ENCODE results near the gene CFAP97. TPM values are rescaled to one million over a fixed set of nuclear protein-coding genes. Genes with fewer than 3 reads are reported as not detected.
A peak's percentile ranks its signal among the peaks of the same experiment; 100 is the strongest.
"Not testable (repeated sequence)": the region's sequence is repeated elsewhere in the genome, so short reads cannot be mapped to it uniquely, and the experiment has no call there.

CFAP97 gene
- total RNA-seq, result 33.7 TPM

DNA sequence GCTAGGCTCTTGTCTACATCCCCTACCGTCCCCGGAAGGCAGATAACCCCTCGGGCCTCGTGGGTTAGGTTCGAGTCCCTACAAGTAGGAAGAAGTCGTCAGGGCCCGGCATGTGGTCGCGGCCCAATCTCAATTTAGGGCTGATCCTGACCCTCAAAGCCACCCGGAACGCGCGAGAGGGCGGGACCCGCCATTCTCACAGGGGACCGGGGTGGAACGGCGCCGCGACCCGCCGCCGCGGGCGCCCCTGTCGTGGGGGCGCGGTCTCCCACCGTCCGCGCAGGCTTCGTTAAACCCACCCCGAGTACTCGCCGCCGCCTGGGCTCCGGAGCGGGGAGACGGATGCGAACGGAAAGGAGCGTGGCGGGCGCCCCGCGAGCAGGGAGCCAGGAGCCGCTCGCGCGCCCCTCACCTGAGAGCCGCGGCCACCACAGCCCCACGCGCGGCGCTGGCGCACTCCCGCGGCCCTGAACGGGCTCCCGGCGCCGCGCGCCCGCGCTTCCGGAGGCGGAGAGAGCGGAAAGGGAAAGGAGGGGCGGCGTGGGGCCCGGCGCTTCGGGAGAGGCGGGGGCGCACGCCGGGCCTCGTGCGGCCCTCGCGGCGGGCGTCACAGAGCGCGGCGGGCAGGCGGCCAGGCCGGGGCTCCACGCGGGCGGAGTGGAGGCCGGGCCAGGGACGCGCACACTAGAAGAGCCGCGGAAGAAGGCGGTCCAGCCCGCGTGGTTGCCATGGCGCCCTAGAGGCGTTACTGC lies at the start of gene CFAP97:
Gene CFAP97 (minus strand): TSS at position 515 of the 752 bp plus-strand sequence. CDS start 12,804 bp downstream, outside the sequence.
- peak; percentile 95 for DNase-seq

DNA sequence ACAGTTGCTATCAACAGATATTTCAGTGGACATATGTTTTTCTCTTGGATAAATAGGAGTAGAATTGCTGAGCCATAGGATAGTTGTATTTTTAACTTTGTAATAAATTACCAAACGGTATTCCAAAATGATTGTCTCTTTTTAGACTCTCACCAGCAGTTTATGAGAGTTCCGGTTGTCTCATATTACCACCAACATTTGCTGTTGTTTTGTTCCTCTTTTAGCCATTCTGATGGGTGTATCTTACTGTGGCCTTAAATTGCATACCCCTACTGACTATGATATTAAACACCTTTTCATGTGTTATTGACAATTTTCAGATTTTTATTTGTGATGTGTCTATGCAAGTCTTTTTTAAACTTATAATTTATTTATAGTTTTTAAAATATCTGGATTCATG lies 45.3 kb upstream of the CFAP97 start:
- no peak for DNase-seq

DNA sequence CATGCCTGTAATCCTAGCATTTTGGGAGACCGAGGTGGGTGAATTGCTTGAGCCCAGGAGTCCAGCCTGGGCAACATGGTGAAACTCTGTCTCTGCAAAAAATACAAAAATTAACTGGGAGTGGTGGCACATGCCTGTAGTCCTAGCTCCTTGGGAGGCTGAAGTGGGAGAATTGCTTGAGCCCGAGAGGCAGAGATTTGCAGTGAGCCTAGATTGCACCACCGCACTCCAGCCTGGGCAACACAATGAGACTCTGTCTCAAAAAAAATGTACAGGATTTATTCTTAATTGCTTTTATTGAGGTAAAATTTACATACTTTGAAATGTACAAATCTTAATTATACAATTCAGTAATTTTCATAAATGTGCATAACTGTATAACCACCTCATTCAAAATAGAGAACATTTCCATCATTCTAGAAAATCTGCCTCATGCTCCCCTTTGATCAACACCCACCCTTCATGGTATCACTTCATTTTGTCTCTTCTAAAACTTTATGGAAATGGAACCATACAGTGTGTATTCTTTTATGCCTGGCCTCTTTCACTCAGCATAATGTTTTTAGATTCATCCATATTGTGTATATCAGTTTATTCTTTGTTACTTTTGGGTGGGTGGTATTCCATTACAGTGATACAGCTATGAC lies 44.7 kb upstream of the CFAP97 start:
- DNase-seq, result no peak

DNA sequence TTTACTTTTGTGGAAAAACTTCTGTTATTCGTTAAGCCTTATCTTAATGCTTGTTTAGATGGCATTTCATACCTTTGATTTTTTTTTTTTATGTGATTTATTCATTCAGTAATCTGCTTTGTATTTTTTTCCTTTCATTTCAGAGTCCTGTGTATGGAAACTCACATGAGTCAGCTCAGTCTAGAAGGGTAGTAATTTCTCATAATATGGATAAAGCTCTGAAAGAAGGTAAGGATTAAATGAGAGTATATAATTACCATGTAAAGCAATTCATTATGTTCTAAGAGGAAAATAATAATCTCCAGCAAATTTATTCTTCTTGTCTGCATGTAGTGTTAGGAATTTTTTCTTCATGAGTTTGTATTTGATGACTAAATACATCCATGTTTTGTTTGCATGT lies 43.4 kb upstream of the CFAP97 start:
- no peak for DNase-seq

DNA sequence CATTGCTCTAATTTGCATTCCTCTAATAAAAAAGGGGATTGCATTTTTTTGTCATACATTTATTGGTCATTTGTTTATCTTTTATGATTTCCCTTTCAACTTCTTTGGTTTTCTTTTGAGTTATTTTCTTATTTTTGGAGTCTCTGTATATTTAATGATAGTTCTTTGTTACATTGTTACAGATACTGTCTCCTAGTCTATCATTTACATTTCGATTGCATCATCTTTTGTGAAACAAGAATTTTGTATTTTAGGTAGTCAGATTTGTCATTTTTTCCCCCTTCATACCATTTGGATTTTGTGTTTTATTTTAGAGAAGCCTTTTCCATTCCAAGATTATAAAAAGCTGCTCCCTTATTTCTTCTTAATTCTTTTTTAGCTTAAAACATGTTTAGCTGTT lies 42.7 kb upstream of the CFAP97 start:
- DNase-seq, result no peak

DNA sequence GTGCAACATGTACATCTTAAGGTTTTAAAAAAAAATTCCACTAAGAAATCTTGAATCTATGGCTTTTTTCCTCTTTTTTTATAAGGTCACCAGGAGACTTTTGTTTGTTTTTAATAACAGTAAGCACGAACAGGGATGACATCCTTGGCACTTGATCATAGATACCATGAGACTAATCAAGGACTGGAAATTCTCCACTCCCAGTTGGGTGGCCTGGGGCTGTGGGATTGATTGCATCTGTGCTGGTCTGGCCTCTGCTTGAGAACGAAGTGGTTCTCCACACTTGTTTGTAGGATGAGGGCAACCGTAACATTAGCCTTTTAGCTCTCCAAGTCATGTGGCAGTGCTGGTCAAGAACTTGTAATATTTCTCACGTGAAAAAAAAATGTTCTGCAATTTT lies 41.0 kb upstream of the CFAP97 start:
- DNase-seq, result peak; percentile 20

DNA sequence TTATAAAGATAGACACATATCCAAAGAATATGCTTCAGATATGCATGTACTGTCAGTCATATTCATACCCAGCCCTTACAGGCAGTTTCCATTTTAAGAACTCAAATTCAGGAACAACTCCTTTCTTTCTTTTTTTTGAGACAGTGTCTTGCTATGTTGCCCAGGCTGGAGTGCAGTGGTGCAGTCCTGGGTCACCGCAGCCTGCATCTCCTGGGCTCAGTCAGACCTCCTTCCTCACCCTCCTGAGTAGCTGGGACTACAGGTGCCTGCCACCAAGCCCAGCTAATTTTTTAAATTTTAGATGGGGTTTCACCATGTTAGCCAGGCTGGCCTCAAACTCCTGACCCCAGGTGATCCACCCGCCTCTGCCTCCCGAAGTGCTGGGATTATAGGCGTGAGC lies 40.1 kb upstream of the CFAP97 start:
- no peak for DNase-seq

DNA sequence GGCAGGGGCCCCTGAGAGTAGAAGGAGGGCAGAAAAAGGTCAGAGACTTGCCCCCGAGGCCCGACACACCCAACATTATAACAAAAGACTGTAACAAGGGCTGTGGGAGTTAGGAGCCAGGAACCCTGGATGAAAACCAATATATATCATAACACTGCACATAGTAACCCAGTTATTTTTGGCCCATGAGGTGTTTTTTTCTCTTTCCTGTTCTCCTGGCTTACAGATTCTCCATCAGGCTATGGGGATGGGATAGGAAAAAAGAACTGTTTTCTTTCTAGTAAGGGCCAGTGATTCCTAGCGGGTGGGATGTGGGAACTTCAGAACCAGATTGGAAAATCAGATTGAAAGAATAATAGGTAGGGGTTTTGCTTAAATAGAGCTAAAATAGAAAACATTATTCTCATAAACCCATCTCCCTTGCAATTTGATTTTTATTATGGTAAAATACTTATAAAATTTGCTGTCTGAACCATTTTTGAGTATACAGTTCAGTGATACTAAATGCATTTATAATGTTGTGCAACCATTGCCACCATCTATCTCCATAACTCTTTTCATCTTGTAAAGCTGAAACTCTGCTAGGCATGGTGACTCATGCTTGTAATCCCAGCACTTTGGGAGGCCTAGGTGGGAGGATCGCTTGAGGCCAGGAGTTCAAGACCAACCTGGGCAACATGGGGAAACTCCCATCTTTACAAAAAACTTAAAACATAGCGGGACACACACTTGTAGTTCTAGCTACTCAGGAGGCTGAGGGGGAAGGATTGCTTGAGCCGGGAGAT lies 39.1 kb upstream of the CFAP97 start:
- no peak for DNase-seq

DNA sequence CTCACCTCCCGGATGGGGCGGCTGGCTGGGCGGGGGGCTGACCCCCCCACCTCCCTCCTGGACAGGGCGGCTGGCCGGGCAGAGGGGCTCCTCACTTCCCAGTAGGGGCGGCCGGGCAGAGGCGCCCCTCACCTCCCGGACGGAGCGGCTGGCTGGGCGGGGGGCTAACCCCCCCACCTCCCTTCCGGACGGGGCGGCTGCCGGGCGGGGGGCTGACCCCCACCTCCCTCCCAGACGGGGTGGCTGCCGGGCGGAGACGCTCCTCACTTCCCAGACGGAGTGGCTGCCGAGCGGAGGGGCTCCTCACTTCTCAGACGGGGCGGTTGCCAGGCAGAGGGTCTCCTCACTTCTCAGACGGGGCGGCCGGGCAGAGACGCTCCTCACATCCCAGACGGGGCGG lies 36.7 kb upstream of the CFAP97 start:
- DNase-seq, result not testable (repeated sequence)

DNA sequence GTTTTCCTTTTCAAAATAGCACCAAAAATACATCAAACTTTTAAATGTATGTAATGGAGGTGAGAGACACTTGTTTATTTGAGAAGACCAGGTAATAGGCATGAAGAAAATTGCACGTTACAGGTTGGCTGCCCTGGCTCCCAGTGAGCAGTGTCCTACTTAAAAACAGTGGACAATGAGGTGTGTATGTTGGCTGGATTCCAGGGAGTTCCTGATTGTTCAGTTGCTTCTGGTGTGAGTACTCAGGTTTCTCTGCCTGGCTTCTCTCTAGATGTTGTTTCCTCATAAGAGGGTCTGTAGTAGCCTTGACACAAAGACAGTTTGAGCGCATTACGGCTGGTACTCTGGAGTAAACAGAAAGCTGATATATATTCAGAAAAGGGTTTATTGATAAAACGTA lies 35.0 kb upstream of the CFAP97 start:
- DNase-seq, result no peak

DNA sequence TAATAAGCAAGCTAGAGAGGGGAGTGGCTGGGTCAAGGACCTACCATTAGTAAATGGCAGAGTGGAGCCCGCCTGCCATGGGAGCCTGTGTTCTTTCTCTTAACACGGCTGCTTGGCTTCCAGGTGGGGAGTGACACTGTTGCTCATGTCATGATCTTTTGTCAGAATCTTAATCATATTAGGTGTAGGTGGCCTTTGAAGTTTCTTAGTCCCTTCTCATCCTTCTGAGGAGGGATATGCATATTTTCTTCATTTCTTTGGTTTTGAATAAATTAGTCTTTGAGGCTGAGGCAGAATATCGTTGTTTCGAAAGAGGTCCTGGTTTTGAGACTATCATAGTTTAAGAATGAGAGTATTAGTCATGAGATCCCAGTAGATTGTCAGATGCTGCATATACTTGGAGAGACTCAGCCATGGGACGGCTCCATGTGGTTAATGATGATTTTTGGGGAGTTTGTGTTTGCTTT lies 34.4 kb upstream of the CFAP97 start:
- DNase-seq, result no peak

DNA sequence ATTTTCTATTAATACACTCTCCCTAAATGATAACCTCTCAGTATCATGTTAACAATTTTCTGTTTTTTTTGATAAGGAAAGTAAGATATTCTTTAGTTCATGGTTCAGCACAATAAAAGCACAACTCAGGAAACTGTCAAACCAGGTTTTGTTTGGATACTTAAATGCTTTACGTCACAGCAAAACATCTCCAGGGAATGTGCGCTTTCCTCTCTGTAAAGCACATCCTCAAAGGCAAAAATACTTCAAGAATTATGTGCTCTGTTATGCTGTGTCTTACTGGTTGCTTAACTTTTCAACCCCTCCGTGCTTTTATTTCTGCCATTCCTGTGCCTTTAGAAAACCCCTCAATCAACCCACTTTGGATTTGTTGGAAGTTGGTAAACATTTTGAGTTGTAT lies 33.4 kb upstream of the CFAP97 start:
- DNase-seq, result peak; percentile 21

DNA sequence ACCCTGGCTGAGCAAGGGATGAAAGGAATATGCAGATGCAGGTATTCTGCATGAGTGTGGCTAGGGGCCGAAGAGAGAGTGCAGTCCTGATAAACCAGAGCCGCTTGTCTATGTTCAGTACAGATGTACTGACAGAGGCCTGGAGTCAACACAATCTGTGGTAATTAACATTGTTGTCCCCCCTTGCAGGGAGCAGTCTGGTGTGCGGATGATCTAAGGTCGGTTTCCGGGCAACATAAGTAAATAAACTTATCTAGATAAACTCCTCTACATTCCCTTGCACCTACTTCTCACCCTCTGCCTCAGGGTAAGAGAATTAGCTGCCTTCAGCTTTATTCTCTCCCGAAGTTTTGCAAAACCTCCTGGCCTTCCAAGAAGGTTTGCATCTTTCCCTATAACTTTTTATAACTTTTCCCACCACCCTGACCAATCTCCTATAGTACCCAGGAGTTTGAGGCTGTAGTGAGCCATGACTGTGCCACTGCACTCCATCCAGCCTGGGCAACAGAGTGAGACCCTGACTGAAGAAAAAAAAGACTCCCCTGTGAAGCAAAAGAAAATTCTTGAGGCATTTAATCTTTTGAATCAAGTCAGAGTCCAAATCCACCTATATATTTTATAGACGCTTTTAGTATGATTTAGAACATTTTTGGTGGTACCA lies 32.2 kb upstream of the CFAP97 start:
- DNase-seq, result no peak

DNA sequence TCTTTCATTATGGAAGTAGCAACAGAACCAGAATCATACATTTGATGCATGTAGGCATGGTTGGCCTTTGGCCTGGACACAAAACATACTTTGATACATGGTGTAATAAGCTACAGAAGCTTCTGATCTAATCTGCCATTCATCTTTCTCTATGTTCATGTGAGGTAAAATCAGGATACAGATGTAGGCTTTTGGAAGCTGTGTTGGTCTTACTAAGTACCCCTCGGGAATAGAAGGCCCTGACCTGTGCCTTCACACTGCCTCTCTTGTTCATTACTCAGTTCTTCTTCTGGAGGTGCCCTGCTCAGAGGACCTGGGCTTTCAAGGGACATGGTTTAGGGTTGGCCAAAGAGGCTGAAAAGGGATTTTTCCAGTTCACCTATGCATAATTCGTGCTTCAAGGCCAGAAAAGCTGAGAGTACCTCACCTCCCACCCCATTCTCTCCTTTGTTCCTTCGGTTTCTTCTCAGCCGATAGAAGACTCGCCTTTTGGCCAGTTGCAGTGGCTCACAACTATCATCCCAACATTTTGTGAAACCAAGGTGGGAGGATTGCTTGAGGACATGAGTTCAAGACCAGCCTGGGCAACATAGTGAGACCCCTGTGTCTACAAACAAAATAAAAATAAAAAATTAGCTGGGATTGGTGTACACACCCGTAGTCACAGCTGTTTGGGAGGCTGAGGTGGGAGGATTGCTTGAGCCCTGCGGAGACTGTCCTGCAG lies 31.5 kb upstream of the CFAP97 start:
- no peak for DNase-seq

DNA sequence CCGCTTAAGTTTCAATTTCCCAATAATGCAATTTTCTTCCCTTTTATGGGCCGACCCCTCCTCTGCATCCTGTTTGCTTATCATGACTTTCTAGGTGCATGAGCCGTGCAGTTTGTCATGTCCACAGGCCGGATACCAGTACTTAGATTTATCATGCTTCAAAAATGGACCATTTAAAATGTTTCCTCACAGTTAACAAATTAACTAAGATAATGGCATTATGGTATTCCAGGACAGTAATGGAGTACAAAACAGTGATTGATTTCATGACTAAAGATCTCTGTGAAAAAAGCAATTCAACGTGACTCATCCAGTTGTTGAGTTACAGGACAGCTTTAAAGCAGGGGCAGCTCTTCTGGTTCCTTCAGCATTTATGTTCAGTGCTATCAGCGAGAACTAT lies 28.6 kb upstream of the CFAP97 start:
- DNase-seq, result no peak

DNA sequence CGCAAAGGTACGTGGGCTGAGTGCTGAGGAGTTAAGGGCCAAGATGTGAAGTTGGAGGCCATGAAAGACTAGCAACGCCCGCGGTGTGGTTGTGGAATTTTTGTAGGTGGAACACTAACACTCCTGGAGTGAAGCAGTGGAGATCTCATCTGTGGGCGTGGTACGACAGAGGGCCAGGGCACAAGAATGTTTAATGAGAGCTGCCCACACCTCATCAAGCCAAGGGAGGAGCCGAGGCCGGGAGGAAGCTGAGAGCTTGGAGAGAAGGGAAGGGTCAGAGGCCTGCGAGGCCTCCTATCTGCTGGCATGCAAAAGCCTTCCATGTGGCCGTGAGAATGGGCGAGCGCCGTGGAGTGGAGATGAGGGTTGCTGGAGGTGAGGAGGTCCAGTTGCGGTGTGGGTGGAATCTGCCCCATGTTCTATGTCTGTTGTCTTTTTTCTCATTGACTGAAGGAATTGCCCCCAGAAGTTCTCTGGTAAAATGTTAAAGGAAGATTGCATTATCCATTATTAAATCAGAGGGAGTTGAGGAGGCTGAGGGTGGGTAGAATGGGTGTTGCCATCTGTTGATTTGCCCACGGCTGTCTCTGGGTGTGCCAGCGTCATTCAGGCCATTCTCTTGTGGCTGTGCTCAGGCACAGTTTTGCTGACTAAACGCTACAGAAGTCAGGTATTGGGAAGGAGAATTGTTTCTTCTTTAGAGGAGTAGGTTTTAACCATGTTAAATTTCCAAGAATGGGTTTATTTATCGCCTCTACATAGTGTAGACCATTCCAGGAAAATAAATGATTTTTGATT lies 25.4 kb upstream of the CFAP97 start:
- DNase-seq, result no peak

DNA sequence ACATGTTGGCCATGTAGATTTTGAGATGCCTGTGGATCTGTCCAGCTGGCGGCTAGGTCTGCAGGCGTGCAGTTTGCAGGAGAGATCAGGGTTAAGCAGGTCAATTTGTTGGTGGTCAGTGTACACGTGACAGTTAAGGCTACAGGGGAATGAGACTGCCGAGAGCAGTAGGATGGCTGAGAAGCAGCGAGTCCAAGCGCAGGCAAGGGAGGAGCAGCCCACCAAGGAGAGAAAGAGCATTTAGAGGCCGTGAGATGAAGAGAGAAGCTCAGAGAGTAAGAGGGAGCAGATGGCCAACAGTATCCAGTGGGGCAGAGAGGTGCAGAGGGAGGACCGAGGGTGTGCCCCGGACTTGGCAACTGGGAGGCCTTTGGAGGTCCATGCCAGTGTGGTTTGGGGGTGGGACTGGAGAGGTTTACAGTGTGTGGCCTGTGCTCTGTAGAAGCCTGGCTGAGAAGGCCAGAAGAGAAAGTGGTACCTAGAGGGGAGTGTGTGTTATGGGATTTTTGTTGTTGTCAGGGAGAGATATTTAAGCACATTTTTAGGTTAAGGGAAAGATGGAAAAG lies 24.0 kb upstream of the CFAP97 start:
- no peak for DNase-seq

DNA sequence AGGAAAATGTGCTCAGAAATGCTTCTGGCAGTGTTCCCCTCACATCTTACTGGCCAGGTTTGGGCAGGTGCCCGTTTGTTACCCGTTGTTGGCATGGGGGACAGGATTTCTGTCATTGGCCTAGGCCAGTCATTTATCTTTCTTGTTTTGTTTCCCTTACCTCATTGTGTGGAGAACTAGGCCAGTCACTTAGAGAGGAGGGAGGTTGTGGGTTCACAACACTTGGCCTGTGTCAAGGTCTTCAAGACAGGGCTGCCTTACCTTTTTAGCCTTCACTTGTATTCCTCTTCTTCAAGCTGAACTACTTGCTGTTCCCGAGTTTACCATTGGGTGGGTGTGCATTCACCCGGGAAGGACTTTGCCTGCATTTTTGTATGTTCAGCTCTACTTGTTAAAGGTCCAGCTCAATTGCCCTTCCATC lies 23.3 kb upstream of the CFAP97 start:
- DNase-seq, result no peak

DNA sequence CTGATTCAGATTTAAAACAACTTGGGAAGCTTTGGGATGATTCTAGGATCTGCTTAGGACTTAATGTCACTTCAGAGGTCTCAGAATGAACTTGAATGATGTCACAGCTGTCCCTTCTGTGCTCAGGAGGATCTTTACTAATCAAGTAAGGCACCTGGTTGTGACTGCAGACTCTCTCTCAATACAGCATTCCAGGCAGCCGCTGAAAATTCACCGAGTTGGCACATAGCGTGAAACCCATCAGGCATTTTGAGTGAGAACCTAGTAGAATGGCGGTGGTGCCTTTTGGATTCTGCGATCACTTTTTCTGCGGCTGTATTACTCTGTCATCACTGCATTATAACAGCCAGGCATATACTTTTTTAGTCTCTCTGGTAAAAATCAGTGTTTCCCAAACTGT lies 22.1 kb upstream of the CFAP97 start:
- DNase-seq, result no peak

DNA sequence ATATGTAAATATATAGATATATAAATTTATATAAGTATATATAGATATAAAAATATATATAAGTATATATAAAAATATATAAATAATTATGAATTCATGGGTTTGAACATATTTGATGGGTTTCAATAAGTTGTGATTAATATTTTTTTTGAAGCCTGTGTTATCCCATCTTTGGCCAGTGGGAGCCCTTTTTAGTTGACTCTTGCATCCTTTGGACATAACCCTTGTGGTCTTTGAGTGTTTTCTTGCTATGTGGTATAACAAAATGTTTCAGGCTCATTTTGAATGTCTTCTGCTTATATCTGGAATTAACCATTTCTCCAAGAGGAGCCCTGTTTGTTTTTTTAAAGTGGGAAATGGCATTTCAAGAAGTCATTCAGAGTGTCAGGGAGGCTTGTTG lies 20.8 kb upstream of the CFAP97 start:
- no peak for DNase-seq

DNA sequence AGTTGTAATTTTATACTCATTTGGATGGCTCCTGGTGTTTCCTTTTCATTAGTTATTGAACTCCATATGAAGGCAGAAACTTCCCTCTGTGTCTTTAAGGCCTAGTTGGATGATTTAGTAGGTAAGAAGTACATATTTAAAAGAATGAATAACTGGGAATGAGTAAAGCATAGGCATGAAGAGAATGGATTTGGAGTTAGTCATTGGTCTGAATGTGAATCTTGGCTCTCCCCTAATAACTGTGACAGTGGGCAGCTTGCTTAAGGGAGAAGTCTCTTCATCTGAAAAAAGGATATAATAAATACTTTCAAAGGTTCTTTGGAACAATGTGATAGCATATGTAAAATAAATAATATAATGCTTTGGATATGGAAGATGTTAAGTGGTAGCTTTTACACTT lies 18.8 kb upstream of the CFAP97 start:
- no peak for DNase-seq

Measured in tongue (tissue), 2 donors.